ENCODE measurements around the gene EN1.

GRCh38 chr2:118864207-118864606 lies 16.8 kb upstream of the EN1 start:
- TF ChIP-seq TAF1 (IDR thresholded peaks at IDR 0.05; ENCODE audit: borderline replicate concordance, low read depth, low read length) = no peak
- no peak for TF ChIP-seq POLR2A (IDR thresholded peaks at IDR 0.05; ENCODE audit: low read depth, low read length)
- no peak for TF ChIP-seq POLR2AphosphoS5 (IDR thresholded peaks at IDR 0.05; ENCODE audit: low read depth, low read length)
